RWPE1 (cell line): ENCODE data around the gene SRA1.
"Not testable (repeated sequence)": the region's sequence is repeated elsewhere in the genome, so short reads cannot be mapped to it uniquely, and the experiment has no call there.

Experiments
- CTCF ChIA-PET: fragments of 350-600 bp; sonication (Branson Sonifier 250); formaldehyde crosslinking; extraction: SDS; loops from one replicate; lab custom pipeline; 2021; lab: Yijun Ruan, JAX
- POLR2A ChIA-PET: fragments of 400-600 bp; formaldehyde crosslinking; extraction: SDS; loops from one replicate; lab custom pipeline; 2020; ENCODE audit warnings: antibody characterized with exemption; ENCODE audit not compliant: low non-redundant PET; lab: Yijun Ruan, JAX
- DNase-seq: peaks from one replicate; pipeline ENCODE4 v3.0.0; 2012; ENCODE audit warnings: low spot score
- H3K27ac ChIP-seq: fragments of 450-650 bp; 2 replicates; pipeline ENCODE4 v1.5.1; 2017
- CTCF ChIP-seq: fragments of 450-650 bp; conservative IDR thresholded peaks from 2 replicates; pipeline ENCODE4 v1.5.1; 2017; ENCODE audit warnings: low read depth, mild to moderate bottlenecking

The SRA1 gene

GRCh38 chr5:140557136-140557805 lies at the start of gene SRA1:
SRA1 (minus strand) TSS chr5:140557473; CDS start chr5:140557452, 21 bp downstream.
- ChIA-PET POLR2A (interaction anchor here (0.9 to 1.5 kb wide), 4 partner anchors 9 to 90 kb away, joined by 3 to 10 read pairs (median 6); partner anchors contain the start of genes EIF4EBP3, IK and NDUFA2), CTCF (interaction anchor here (0.7 to 2.2 kb wide), 4 partner anchors 9 to 1198 kb away, joined by 3 to 10 read pairs (median 6); partner anchors contain the start of genes EIF4EBP3, IK, NDUFA2 and TMCO6)
- peak within 1 kb of the TSS; percentile 72 for H3K27ac ChIP-seq
- no peak for TF ChIP-seq CTCF
- DNase-seq: peak; percentile 97

GRCh38 chr5:140607031-140607430 lies 49.8 kb upstream of the SRA1 start:
- DNase-seq: no peak
- POLR2A ChIA-PET: no interaction called here
- no peak overlapping the region for H3K27ac ChIP-seq
- CTCF ChIA-PET: interaction anchor here (0.6 kb wide), 1 partner anchor 34 kb away, joined by 4 read pairs; no protein-coding TSS in a partner anchor
- TF ChIP-seq CTCF: no peak

GRCh38 chr5:140605879-140606278 lies 48.6 kb upstream of the SRA1 start:
- H3K27ac ChIP-seq: no peak overlapping the region
- DNase-seq: no peak
- ChIA-PET CTCF (no interaction called here), POLR2A (no interaction called here)
- no peak for TF ChIP-seq CTCF

GRCh38 chr5:140603734-140604133 lies 46.5 kb upstream of the SRA1 start:
- ChIA-PET CTCF (interaction anchor here (1.3 kb wide), 1 partner anchor 27 kb away, joined by 3 read pairs; no protein-coding TSS in a partner anchor), POLR2A (no interaction called here)
- H3K27ac ChIP-seq: no peak overlapping the region
- no peak for DNase-seq
- no peak for TF ChIP-seq CTCF

- DNase-seq, POLR2A ChIA-PET: not testable (repeated sequence)
- peak overlapping the region; percentile 75 for H3K27ac ChIP-seq
- CTCF ChIA-PET: interaction anchor here (1.3 kb wide), 1 partner anchor 28 kb away, joined by 3 read pairs; no protein-coding TSS in a partner anchor
These were observed 46.1 kb upstream of the SRA1 start for GRCh38 chr5:140603446-140603698.

GRCh38 chr5:140602147-140602546 lies 44.9 kb upstream of the SRA1 start:
- peak overlapping the region; percentile 75 for H3K27ac ChIP-seq
- TF ChIP-seq CTCF: no peak
- DNase-seq: no peak
- ChIA-PET CTCF (interaction anchor here (0.6 kb wide), 1 partner anchor 14 kb away, joined by 3 read pairs; no protein-coding TSS in a partner anchor), POLR2A (no interaction called here)

- ChIA-PET CTCF (interaction anchor here (0.5 kb wide), 1 partner anchor 925 kb away, joined by 3 read pairs; no protein-coding TSS in a partner anchor), POLR2A (no interaction called here)
- TF ChIP-seq CTCF: no peak
- H3K27ac ChIP-seq: no peak overlapping the region
- no peak for DNase-seq
These were observed 42.8 kb upstream of the SRA1 start for GRCh38 chr5:140600096-140600495.
